Measurements from ENCODE around the gene NDUFS5. TPM values are rescaled to one million over a fixed set of nuclear protein-coding genes. Genes with fewer than 3 reads are reported as not detected.

The NDUFS5 gene
- total and polyA plus RNA-seq, 5 experiments from 2014 or later = 104 to 657 (median 614) TPM

GRCh38 chr1:39076799-39077148 lies 50.6 kb downstream of the NDUFS5 start:
- H3K27me3 Mint-ChIP-seq = peaks cover 4 to 13% (median 8%) of the 10 kb centered on the region in 5 donors
- DNase-seq (no peak), ATAC-seq (no peak)
- H3K4me1 Mint-ChIP-seq = peaks cover 0 to 9% (median 4%) of the 10 kb centered on the region in 4 donors
- no peak overlapping the region for H3K27ac Mint-ChIP-seq
- H3K36me3 Mint-ChIP-seq = peaks cover 0 to 5% (median 0%) of the 10 kb centered on the region in 3 donors
- POLR2A ChIA-PET = no interaction called here
- H3K9me3 Mint-ChIP-seq = peaks cover 0 to 3% (median 0%) of the 10 kb centered on the region in 9 donors
- H3K4me3 Mint-ChIP-seq = no peak overlapping the region

GRCh38 chr1:39080269-39080826 lies 54.2 kb downstream of the NDUFS5 start:
- POLR2A ChIA-PET = no interaction called here
- Mint-ChIP-seq H3K4me1 (peaks cover 5 to 10% (median 9%) of the 10 kb centered on the region in 4 donors), H3K9me3 (no peaks in the 10 kb centered on the region), H3K4me3 (peak overlapping the region; percentile 60 to 92 (median 72)), H3K27ac (peak overlapping the region in 2 of 10 donors; percentile 29 to 32), H3K36me3 (peaks cover 0 to 2% (median 0%) of the 10 kb centered on the region in 3 donors), H3K27me3 (peaks cover 11 to 38% (median 28%) of the 10 kb centered on the region in 5 donors)
- ATAC-seq (no peak), DNase-seq (no peak)

GRCh38 chr1:39080831-39081270 lies 54.7 kb downstream of the NDUFS5 start:
- Mint-ChIP-seq H3K4me1 (peaks cover 5 to 10% (median 9%) of the 10 kb centered on the region in 4 donors), H3K36me3 (peaks cover 0 to 2% (median 0%) of the 10 kb centered on the region in 3 donors), H3K9me3 (no peaks in the 10 kb centered on the region), H3K27me3 (peaks cover 11 to 38% (median 28%) of the 10 kb centered on the region in 5 donors), H3K27ac (peak overlapping the region in 2 of 10 donors; percentile 29 to 32), H3K4me3 (peak overlapping the region; percentile 60 to 92 (median 72))
- POLR2A ChIA-PET = interaction anchor here (0.6 to 0.7 kb wide), 2 partner anchors 87 to 245 kb away, joined by 3 to 5 read pairs; no protein-coding TSS in a partner anchor
- DNase-seq = no peak
- peak in 1 of 2 donors; percentile 18 for ATAC-seq

GRCh38 chr1:39081271-39082009 lies 55.3 kb downstream of the NDUFS5 start:
- H3K27me3 Mint-ChIP-seq = peaks cover 11 to 38% (median 28%) of the 10 kb centered on the region in 5 donors
- no peak overlapping the region for H3K27ac Mint-ChIP-seq
- H3K9me3 Mint-ChIP-seq = no peaks in the 10 kb centered on the region
- DNase-seq (peak in 5 of 10 donors; percentile 19 to 32 (median 27)), ATAC-seq (peak; percentile 74 to 83)
- H3K4me3 Mint-ChIP-seq = peak overlapping the region in 2 of 10 donors; percentile 26 to 82
- H3K4me1 Mint-ChIP-seq = peaks cover 5 to 10% (median 9%) of the 10 kb centered on the region in 4 donors
- POLR2A ChIA-PET = interaction anchor here (0.6 to 0.7 kb wide), 2 partner anchors 88 to 245 kb away, joined by 3 to 5 read pairs; no protein-coding TSS in a partner anchor
- peaks cover 0 to 2% (median 0%) of the 10 kb centered on the region in 3 donors for H3K36me3 Mint-ChIP-seq

- H3K4me1 Mint-ChIP-seq = peaks cover 5 to 10% (median 9%) of the 10 kb centered on the region in 4 donors
- no peaks in the 10 kb centered on the region for H3K36me3 Mint-ChIP-seq
- ATAC-seq = no peak
- peak overlapping the region; percentile 62 to 86 (median 80) for H3K4me3 Mint-ChIP-seq
- POLR2A ChIA-PET = no interaction called here
- no peaks in the 10 kb centered on the region for H3K9me3 Mint-ChIP-seq
- DNase-seq = no peak
- peaks cover 11 to 38% (median 28%) of the 10 kb centered on the region in 5 donors for H3K27me3 Mint-ChIP-seq
- peak overlapping the region in 5 of 10 donors; percentile 14 to 77 (median 43) for H3K27ac Mint-ChIP-seq
These were observed 56.1 kb downstream of the NDUFS5 start for GRCh38 chr1:39082010-39082799.

GRCh38 chr1:39082811-39083576 lies 56.8 kb downstream of the NDUFS5 start:
- H3K27ac Mint-ChIP-seq = peak overlapping the region in 2 of 10 donors; percentile 43 to 77
- POLR2A ChIA-PET = interaction anchor here (0.6 kb wide), 1 partner anchor 9 kb away, joined by 4 read pairs; no protein-coding TSS in a partner anchor
- H3K27me3 Mint-ChIP-seq = peaks cover 11 to 38% (median 28%) of the 10 kb centered on the region in 5 donors
- peaks cover 5 to 10% (median 9%) of the 10 kb centered on the region in 4 donors for H3K4me1 Mint-ChIP-seq
- no peaks in the 10 kb centered on the region for H3K36me3 Mint-ChIP-seq
- peak overlapping the region; percentile 62 to 86 (median 80) for H3K4me3 Mint-ChIP-seq
- ATAC-seq (no peak), DNase-seq (no peak)
- H3K9me3 Mint-ChIP-seq = no peaks in the 10 kb centered on the region

- Mint-ChIP-seq H3K9me3 (no peaks in the 10 kb centered on the region), H3K27ac (no peak overlapping the region), H3K4me1 (peaks cover 5 to 10% (median 9%) of the 10 kb centered on the region in 4 donors), H3K27me3 (peaks cover 11 to 38% (median 28%) of the 10 kb centered on the region in 5 donors), H3K4me3 (no peak overlapping the region), H3K36me3 (no peaks in the 10 kb centered on the region)
- DNase-seq (no peak), ATAC-seq (no peak)
- POLR2A ChIA-PET = no interaction called here
These were observed 58.0 kb downstream of the NDUFS5 start for GRCh38 chr1:39084191-39084590.

Other genes with a start within 250 kb of the NDUFS5 start
- 10 to 100 TPM; 24.8 to 26.4 TPM for gene RRAGC, start 166.6 kb upstream of the NDUFS5 start, total RNA-seq
- gene RRAGC, start 166.6 kb upstream of the NDUFS5 start, polyA plus RNA-seq = 1 to 10 TPM; 5.6 to 6.7 (median 6.5) TPM
- 10 to 100 TPM; 12.4 to 13.8 TPM for gene MYCBP, start 153.0 kb upstream of the NDUFS5 start, total RNA-seq
- 10 to 100 TPM; 49.6 to 63.8 (median 59.5) TPM for gene MYCBP, start 153.0 kb upstream of the NDUFS5 start, polyA plus RNA-seq
- not detected for gene GJA9, start 144.8 kb upstream of the NDUFS5 start, total RNA-seq
- gene GJA9, start 144.8 kb upstream of the NDUFS5 start, polyA plus RNA-seq = not detected
- gene RHBDL2, start 84.5 kb upstream of the NDUFS5 start, total RNA-seq = not detected
- under 1 TPM in 1 of 3 donors, not detected in 2; 0.14 TPM for gene RHBDL2, start 84.5 kb upstream of the NDUFS5 start, polyA plus RNA-seq
- 10 to 100 TPM; 74.5 to 76.0 TPM for gene AKIRIN1, start 35.1 kb upstream of the NDUFS5 start, total RNA-seq
- 10 to 100 TPM; 92.9 to 99.2 (median 93.7) TPM for gene AKIRIN1, start 35.1 kb upstream of the NDUFS5 start, polyA plus RNA-seq
- gene MACF1, start 178.3 kb downstream of the NDUFS5 start, total RNA-seq = 100 to 1,000 TPM; 215 to 222 TPM
- gene MACF1, start 178.3 kb downstream of the NDUFS5 start, polyA plus RNA-seq = 10 to 100 TPM; 13.4 to 60.8 (median 14.7) TPM

Data from naive thymus-derived CD8-positive, alpha-beta T cell (primary cell).